Measurements from ENCODE around the gene ZNF469. TPM values are rescaled to one million over a fixed set of nuclear protein-coding genes. Genes with fewer than 3 reads are reported as not detected.

The ZNF469 gene
- total and polyA plus RNA-seq, 9 of the 15 experiments (the other 6 are each of a cell fraction or from before 2014, with no cell fraction given) = 0.01 to 0.04 TPM; not detected in 7

- ChIA-PET CTCF (ENCODE audit: low intra/inter-chr PET ratio) (no interaction called here), POLR2A (interaction anchor here (0.6 to 1.3 kb wide), 3 partner anchors 9 to 32 kb away, joined by 3 to 5 read pairs (median 3); no protein-coding TSS in a partner anchor)
- H3K79me2 ChIP-seq (ENCODE audit: control insufficient read depth, insufficient read depth, low read length) = no peaks in the 10 kb centered on the region
- H3K27me3 ChIP-seq (ENCODE audit: control insufficient read depth in 2 of 2, insufficient read depth in 2 of 2, low read length in 2 of 2) = peaks cover 37 to 61% of the 10 kb centered on the region in 2 experiments; a peak in 4 of 5 replicates
- no peak for ATAC-seq
- no peak overlapping the region for H3K4me3 ChIP-seq
- 2% methylated on average over 49 of the region's 50 CpGs for WGBS (ENCODE audit: insufficient coverage, low coverage, missing lambda C conversion rate)
- no peak overlapping the region for H3K4me2 ChIP-seq (ENCODE audit: insufficient read depth, low read length)
- in situ Hi-C loops (cut with MboI) = no loop called here
- BruUV-seq (replicated peaks) = no TSS peak
- H3K9me1 ChIP-seq (ENCODE audit: control insufficient read depth, insufficient read depth, low read length) = no peaks in the 10 kb centered on the region
- intact Hi-C loops (cut with micrococcal nuclease) = loop anchor here (10.0 kb wide), 1 partner anchor 91 kb away; no protein-coding TSS in a partner anchor
- H3K9me3 ChIP-seq (replicated peaks; ENCODE audit: control insufficient read depth, insufficient read depth, low read depth, low read length) = peaks cover 19% of the 10 kb centered on the region
- H3K36me3 ChIP-seq (ENCODE audit: control insufficient read depth, insufficient read depth, low read length) = no peaks in the 10 kb centered on the region
- no peak for FAIRE-seq
- H4K20me1 ChIP-seq (replicated peaks; ENCODE audit: control insufficient read depth, insufficient read depth, low read length) = 0 out of 2 replicates have a peak, but pooled peaks cover 2% of the 10 kb centered on the region
- H3K27ac ChIP-seq (ENCODE audit: extremely low read depth, low read depth, low read length) = no peak overlapping the region
- TF ChIP-seq RFX1 (IDR thresholded peaks at IDR 0.05) (no peak), LEF1 (IDR thresholded peaks at IDR 0.05) (no peak), ARNT (IDR thresholded peaks at IDR 0.05) (no peak), SIRT6 (IDR thresholded peaks at IDR 0.05; ENCODE audit: low read depth, low read length) (no peak), AFF4 (CRISPR knock-in tag; IDR thresholded peaks at IDR 0.05) (no peak), TAL1 (IDR thresholded peaks at IDR 0.05) (no peak), RAD51 (IDR thresholded peaks at IDR 0.05; ENCODE audit: borderline replicate concordance, low read depth) (no peak), MCM5 (IDR thresholded peaks at IDR 0.05; ENCODE audit: low read depth) (no peak), TCFL5 (CRISPR knock-in tag; conservative IDR thresholded peaks at IDR 0.05) (no peak), TRIM28 (IDR thresholded peaks at IDR 0.05) (no peak), JUN (IDR thresholded peaks at IDR 0.05; ENCODE audit: borderline replicate concordance, low read depth, low read length) (no peak), JUN (CRISPR knock-in tag; IDR thresholded peaks at IDR 0.05; ENCODE audit: borderline replicate concordance) (no peak), HDAC1 (IDR thresholded peaks at IDR 0.05) (no peak), SMAD2 (IDR thresholded peaks at IDR 0.05; ENCODE audit: low read depth, low read length) (no peak), ZNF12 (CRISPR knock-in tag; IDR thresholded peaks at IDR 0.05) (no peak), GTF2E2 (tag; IDR thresholded peaks at IDR 0.05) (no peak)
- no peak overlapping the region for H2AFZ ChIP-seq (ENCODE audit: low read depth, low read length)
- H3K4me1 ChIP-seq (replicated peaks in 1 of 2; ENCODE audit: control insufficient read depth in 2 of 2, insufficient read depth in 2 of 2, low read length in 2 of 2) = peaks cover 0 to 24% of the 10 kb centered on the region in 2 experiments; a peak in 1 of 5 replicates
- 0 out of 4 replicates have a peak overlapping the region, but pooled peaks of 1 of the 2 experiments have one; percentile 28 for H3K9ac ChIP-seq (ENCODE audit: insufficient read depth in 1 of 2, low read depth in 2 of 2, low read length in 2 of 2)
- no peak for DNase-seq (ENCODE audit: extremely low read depth in 1 of 4, low spot score in 3 of 4)
Measured at GRCh38 chr16:88375996-88376834, 6.5 kb upstream of the ZNF469 start.

All from K562 (cell line).